ENCODE results near the gene MRPS18B.

MRPS18B gene

GRCh38 chr6:30641048-30641447 is 23.4 kb downstream of the MRPS18B start:
- CTCF ChIA-PET: interaction anchor here (0.7 to 1.4 kb wide), 4 partner anchors 19 to 38 kb away, joined by 3 to 5 read pairs (median 3); partner anchors contain the start of gene DHX16
- POLR2A ChIA-PET: interaction anchor here (0.5 kb wide), 2 partner anchors 13 to 857 kb away, joined by 3 to 6 read pairs; no protein-coding TSS in a partner anchor
- TF ChIP-seq CTCF (IDR thresholded peaks at IDR 0.05; ENCODE audit: control extremely low read depth, extremely low read depth, low read depth, missing control alignments): no peak
- no peak for DNase-seq (ENCODE audit: extremely low spot score)

GRCh38 chr6:30643656-30644055 is 26.0 kb downstream of the MRPS18B start:
- CTCF ChIA-PET: interaction anchor here (1.3 to 2.0 kb wide), 3 partner anchors 16 to 99 kb away, joined by 3 to 6 read pairs (median 5); partner anchors contain the start of gene DHX16
- no peak for DNase-seq (ENCODE audit: extremely low spot score)
- POLR2A ChIA-PET: no interaction called here
- no peak for TF ChIP-seq CTCF (IDR thresholded peaks at IDR 0.05; ENCODE audit: control extremely low read depth, extremely low read depth, low read depth, missing control alignments)

GRCh38 chr6:30644769-30645168 is 27.1 kb downstream of the MRPS18B start:
- ChIA-PET CTCF (interaction anchor here (0.7 to 2.8 kb wide), 5 partner anchors 12 to 86 kb away, joined by 3 to 6 read pairs (median 3); partner anchors contain the start of gene DHX16), POLR2A (interaction anchor here (1.3 kb wide), 1 partner anchor 30 kb away, joined by 4 read pairs; no protein-coding TSS in a partner anchor)
- TF ChIP-seq CTCF (IDR thresholded peaks at IDR 0.05; ENCODE audit: control extremely low read depth, extremely low read depth, low read depth, missing control alignments): no peak
- no peak for DNase-seq (ENCODE audit: extremely low spot score)

- TF ChIP-seq CTCF (IDR thresholded peaks at IDR 0.05; ENCODE audit: control extremely low read depth, extremely low read depth, low read depth, missing control alignments): no peak
- CTCF ChIA-PET: interaction anchor here (0.9 to 2.8 kb wide), 7 partner anchors 11 to 85 kb away, joined by 3 to 6 read pairs (median 4); no protein-coding TSS in a partner anchor
- no peak for DNase-seq (ENCODE audit: extremely low spot score)
- POLR2A ChIA-PET: interaction anchor here (0.8 to 1.2 kb wide), 2 partner anchors 31 to 46 kb away, joined by 3 to 7 read pairs; no protein-coding TSS in a partner anchor
These were observed 28.3 kb downstream of the MRPS18B start for GRCh38 chr6:30645989-30646388.

- DNase-seq (ENCODE audit: extremely low spot score): peak; percentile 98
- ChIA-PET POLR2A (interaction anchor here (0.8 to 1.2 kb wide), 2 partner anchors 32 to 46 kb away, joined by 3 to 7 read pairs; no protein-coding TSS in a partner anchor), CTCF (interaction anchor here (0.9 to 2.8 kb wide), 7 partner anchors 10 to 84 kb away, joined by 3 to 6 read pairs (median 4); no protein-coding TSS in a partner anchor)
- no peak for TF ChIP-seq CTCF (IDR thresholded peaks at IDR 0.05; ENCODE audit: control extremely low read depth, extremely low read depth, low read depth, missing control alignments)
These were observed 29.0 kb downstream of the MRPS18B start, which contains the start of gene C6orf136 for GRCh38 chr6:30646450-30647241. TSS of gene C6orf136 (plus strand) at chr6:30647133. CDS start at chr6:30647232, 99 bp downstream.

Measured in GM10248 (cell line).